DMS53 (cell line): ENCODE measurements around the gene CAMTA1.
A peak's percentile ranks its signal among the peaks of the same experiment; 100 is the strongest.

Source experiments
- DNase-seq: peaks from one replicate; lab custom pipeline; 2025; lab: John Stamatoyannopoulos, UW

Gene CAMTA1

DNA sequence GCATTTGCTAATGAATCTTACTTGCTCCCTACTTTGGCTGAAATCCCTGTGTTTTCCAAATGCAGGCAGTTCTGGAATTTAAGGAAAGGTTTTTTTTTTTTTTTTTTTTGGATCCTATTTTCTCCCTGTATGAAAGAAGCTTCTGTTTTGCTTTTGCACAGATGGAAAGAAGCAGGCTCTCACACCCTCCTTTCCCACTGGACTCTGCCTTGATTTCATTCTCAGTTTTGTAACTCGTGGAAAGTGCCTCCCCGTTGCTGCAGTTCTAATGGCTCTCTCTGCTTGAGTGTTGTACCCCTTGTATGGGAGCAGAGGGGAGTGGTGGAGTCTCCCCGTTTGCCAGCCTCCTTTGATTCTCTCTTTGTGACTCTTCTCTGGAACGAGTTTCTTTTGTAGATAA is 291.9 kb downstream of the CAMTA1 start:
- no peak for DNase-seq

DNA sequence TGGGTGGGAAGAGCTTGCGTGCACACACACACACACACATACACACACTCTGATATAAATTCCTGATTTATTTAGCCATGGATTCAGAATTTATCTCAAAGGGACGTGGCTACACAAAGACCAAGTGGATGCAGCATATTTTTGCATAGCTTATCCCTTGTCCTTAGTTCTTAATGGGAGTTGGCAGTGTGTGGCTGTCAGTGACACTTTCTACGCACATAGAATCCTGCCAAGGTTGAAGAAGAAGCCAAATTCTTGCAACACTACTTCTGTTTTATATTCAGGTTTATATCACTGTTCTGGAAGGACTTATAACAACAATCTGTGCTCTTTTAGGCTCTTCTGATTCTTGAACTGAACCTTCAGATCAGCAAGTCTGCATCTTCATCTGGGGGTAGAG is 292.7 kb downstream of the CAMTA1 start:
- DNase-seq, result no peak

DNA sequence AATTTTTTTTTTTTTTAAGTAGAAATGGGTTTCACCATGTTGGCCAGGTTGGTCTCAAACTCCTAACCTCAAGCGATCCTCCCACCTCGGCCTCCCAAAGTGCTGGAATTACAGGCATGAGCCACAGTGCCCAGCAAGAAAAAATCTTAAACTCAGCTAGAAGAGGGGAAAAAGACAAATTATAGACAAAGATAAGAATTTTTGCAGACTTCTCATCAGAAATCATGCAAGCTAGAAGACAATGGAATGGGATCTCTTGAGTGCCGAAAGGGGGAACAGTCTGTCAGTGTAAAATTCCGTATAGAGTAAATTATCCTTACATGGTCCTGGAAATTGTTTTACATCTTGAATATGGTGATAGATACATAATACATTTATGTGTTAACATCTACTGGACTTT is 294.4 kb downstream of the CAMTA1 start:
- peak; percentile 10 for DNase-seq

DNA sequence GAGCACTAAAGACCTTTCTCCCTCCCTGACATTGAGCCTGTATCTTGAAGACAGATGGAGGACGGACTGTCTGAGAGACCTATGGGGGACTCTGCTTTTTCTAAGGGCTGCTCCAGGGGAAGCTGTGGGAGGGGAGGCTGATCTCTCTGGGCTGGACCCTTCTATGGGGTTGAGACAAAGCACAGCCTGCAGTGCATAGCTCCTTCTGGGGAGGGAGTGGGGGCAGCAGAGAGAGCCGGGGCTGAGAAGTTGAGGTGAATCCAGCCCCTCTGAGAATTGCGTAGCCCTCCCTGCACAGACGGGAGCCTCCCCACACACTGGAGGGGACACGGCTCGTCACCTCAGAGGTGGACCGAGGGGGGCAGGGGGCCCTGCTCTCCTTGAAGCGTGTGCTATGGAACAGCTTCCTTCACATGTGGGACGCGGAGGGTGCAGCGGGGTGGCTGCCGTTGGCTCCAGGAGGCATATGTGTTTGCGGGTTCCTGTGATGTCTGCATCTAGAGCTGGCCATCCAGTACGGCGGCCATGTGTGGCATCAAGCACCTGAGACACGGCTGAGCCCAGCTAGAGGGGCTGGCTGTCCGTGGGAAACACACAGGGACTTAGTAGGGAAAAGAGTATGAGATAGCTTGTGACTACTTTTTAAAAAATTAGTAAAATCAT is 299.1 kb downstream of the CAMTA1 start:
- no peak for DNase-seq

DNA sequence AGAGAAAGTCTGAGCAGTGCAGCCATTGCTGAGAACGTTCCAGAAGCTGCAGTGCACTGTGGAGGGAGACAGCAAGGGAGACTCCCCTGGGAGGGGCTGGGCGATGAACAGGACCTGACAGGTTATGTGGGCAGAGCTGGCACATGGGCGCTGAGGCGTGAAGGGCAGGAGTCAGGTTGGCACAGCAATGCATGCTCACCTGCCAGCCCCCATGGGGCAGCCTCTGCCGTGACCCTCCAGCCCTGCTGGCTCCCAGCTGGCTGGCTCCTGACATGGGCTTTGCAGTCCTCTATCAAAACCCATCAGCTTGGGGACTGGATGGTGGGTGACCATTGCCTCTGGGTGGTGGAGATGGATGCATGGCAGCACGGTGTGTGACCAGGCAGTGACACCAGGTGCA is 300.3 kb downstream of the CAMTA1 start:
- no peak for DNase-seq

DNA sequence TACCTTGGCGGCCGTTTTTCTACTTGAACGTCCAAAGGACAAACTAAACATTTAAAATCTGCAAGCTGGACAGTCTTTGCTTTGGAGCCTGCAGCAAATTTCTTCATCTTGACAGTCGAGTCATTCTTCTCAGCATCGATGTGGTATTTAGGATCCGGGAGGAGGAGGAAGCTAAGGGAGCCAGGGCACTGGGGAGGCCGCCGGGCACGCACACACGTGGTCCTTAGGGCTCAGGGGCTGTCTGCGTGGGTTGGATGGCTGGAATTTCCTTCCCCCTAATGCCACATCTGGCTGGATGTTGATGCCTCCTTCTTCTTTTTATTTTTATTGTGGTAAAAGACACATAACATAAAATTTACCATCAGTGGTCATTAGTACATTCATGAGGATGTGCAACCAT is 300.9 kb downstream of the CAMTA1 start:
- no peak for DNase-seq

DNA sequence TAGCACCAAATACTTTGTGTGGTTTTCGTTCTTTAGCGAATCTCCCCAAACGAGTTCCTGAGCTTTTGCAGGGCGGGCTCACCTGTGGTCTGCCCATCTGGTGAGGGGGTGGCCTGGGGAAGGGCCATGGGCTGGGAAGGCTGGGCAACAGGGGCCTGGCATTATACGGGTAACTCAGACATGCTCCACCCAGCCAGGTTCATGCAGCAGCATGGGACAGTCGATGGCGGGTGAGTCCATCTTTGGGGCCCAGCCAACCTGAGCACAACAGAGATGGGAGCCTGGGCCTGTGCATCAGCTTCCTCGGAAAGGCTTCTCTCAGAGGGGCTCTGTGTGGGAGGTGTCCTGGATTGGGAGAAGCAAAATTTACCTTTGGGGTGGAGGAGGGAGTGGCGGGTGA is 302.6 kb downstream of the CAMTA1 start:
- no peak for DNase-seq

DNA sequence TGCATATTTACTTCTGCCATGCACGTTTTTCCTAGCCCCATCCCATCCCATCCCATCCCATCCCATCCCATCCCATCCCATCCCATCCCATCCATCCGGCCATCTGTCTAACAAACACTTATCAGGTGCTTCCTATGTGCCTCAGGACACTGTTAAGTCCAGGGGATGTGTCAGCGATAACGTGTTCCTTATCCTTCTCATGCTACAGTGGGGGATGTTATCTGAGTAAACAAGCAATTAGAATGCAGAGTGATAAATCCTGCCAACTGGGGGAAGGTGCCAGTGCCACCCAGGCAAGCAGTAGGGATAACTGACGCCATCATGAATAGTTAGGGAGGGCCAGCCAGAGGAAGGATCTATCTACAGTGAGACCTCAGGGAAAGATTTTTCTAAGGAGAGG is 304.2 kb downstream of the CAMTA1 start:
- DNase-seq, result no peak

DNA sequence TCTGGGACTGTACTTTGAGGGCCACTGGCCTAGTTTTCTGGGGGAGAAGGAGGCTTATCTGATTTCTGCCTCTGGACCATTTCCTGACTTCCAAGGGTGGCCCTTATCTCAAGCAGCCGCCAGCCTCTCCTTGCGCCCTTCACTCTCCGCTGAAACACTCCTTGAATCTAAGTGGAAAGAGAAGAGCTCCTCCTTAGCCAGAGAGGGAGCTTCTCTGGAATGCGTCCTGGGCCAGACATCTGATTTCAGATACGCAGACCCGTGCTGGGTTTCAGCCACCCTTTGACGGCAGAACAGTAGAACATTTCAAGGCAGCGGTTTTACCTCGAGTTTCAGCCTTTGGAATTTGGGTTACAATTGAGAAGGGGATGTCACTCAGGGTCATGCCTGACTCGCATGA is 308.0 kb downstream of the CAMTA1 start:
- no peak for DNase-seq

DNA sequence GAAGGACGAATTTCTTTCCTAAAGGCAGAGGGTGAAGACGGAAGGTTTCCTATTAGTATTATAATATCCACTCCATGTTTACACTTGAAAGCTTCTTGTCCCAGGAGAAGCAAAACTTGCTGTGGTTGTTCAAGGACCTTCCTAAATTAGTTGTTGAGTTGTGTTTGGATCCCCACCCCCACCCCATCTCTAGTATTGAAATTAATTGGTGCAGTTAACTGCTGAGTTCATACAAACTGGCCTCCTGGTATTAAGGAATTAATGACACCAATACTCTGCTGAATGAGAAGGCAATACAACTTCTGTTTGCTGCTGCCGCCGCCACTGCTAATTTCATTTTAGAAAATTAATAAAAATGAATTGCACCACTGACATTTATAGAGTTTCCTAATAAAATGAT is 308.8 kb downstream of the CAMTA1 start:
- DNase-seq, result no peak

DNA sequence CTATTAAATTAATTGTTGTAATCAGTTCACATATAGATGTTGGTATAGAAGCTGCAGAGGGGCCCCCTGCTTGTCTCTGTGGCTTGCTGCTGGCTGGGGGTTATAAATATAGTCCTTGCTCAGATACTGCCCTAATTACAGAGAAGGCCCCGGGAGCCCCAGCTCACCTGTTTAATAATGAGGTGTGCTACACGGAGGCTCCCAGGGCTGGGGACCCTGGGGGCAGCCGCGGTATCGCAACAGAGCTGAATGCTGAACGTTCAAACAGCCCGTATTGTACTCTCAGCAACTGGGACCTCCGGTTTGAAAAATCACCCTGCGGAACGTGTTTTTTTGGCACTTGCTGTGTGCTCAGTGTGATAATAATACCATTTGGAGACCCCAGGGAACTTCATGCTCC is 309.3 kb downstream of the CAMTA1 start:
- no peak for DNase-seq

DNA sequence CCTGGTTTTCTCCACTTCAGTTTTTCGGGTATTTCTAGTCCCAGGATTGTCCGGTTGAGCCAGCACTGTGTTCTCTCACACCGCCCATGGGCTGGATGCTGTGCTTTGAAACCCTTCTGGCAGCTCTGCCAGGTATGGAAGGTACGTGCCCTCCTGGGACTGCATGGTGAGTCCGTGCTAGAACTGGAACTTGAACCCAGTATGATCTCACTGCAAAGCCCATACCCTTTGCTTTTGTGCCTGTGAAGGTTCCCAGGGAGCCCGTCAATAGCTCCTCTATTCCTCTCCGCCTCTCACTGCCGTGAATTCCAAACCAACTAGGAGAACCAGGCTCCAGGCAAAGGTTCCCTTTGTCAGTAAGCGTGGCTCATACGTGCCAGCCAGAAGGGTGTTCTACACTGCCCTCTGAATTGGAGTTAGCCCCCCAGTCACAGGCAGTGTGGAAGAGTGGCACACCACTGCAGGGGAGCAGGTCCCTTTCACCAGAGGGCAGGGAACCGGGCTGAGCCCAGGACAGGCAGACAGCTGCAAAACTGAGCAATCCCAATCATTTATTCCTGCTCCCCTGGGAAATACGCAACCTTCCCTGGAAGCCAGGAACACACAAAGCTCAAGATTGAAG is 310.2 kb downstream of the CAMTA1 start:
- DNase-seq, result no peak

DNA sequence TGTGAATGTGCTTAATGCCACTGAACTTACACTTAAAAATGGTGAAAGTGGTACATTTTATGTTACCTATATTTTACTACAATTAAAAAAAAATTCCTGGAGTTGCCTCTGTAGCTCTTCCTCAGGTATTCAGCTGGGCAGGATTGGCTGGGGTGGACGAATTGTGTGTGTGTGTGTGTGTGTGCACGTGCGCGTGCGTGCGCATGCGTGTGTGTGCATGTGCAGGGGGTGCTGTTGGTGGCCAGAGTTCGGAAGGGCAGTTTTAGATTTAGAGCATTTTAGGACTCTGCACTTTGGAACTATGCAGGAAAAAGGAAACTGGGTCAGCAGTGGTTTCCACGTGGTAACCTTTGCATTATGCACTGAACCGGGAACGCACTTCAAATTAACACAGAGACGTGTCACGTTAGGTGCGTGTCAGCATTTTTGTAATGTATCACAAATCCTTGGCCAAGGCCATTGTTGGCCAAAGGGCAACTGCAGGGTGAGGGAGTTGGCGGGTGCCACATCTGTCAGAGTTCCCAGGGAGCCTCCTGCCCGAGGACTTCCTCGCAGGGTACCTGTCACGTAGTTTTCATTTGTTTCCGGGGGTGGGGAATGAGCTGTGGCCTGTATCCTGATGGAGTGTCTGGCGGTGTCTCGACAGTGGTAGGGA is 312.8 kb downstream of the CAMTA1 start:
- DNase-seq, result no peak

DNA sequence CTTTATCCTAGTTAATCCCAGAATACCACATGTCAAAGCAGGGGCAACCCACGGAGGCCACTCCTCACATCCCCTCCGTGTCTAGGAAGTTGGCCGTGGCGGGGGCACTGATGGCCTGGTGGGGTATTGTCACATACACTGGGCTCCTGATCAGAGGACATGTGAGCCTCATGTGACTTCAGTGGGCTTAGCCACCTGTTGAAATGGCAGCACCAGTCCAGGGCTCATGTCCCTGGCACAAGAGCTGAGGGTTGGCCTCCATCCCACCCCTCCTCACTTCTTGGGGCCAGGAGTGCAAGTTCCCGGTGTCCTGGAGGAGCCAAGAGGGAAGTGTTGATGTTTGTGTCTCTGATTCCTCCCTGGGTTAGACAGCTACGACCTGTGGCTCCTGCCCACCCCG is 313.4 kb downstream of the CAMTA1 start:
- no peak for DNase-seq

DNA sequence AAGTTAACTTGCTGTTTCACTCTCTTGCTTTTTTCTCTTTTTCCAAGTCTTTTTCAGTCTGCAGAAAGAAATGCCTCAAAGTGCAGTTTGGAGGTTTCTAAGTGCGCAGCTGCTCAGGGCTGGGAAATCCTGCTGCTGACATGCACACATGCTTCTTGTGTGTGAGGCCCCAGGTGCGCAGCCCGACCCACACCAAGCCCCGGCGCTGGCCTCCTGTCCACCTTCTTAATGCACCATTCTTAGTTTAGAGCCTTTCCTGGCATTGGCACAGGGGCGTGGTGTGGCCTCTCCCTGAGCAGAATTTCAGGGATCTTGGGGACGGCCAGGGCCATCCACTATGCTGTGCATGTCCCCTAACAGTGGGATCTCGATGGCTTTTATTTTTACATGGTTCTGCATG is 315.2 kb downstream of the CAMTA1 start:
- DNase-seq, result no peak

DNA sequence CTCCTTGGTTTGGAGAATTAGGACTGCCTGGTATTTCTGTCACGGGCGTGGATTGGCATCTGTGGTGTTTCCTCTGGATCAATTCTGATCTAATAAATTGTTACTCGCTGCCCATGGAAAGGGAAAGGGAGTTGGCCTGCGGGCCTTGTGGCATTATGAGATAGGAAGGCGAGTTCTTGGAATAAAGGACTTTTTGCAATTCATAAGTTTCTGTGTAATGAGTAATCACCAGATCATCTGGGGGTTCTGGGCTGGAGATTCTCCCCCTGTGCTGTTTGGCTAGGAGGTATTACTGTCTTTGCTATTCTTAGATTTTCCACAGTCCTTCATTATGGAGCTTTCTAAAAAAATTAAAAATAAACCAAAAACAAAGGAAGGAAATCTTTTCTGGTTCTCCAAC is 315.9 kb downstream of the CAMTA1 start:
- no peak for DNase-seq

DNA sequence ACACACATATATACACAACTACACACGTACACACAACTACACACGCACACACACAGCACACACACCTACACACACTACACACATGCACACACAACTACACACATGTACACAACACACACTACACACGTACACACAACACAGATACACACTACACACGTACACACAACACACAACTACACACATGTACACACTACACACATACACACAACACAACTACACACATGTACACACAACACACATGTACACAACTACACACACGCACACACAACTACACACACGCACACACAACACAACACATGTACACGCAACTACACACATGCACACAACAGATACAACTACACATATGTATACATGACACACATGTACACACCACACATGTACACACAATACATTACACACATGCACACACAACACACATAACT is 318.1 kb downstream of the CAMTA1 start:
- DNase-seq, result no peak

DNA sequence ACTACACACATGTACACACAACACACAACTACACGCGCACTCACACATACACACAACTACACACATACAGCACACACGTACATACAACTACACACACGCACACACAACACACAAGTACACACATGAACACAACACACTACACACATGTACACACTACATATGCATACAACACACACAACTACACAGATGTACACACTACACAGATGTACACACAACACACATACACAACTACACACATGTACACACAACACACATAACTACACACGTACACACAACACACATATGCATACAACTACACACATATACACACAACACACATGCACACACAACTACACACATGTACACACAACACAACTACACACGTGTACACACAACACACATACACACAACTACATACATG is 318.6 kb downstream of the CAMTA1 start:
- no peak for DNase-seq

DNA sequence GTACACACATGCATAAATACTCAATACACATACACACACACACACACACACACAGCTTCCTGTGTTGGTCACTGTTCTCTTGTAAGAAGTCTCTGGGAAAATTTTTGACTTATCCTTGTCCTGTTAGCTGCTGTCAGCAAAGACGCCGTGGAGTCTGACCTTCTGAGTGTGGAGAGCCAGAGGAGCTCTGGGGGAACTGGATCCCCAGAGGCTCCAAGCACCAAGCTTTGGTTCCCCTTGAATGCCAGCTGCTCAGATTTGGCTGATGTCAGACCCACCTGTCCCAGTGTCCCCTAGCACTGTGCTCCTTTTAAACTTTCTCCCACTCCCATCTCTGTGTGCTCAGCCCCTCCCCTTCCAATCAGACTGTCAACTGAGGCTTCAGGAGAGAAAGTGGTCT is 319.1 kb downstream of the CAMTA1 start:
- DNase-seq, result peak; percentile 11

DNA sequence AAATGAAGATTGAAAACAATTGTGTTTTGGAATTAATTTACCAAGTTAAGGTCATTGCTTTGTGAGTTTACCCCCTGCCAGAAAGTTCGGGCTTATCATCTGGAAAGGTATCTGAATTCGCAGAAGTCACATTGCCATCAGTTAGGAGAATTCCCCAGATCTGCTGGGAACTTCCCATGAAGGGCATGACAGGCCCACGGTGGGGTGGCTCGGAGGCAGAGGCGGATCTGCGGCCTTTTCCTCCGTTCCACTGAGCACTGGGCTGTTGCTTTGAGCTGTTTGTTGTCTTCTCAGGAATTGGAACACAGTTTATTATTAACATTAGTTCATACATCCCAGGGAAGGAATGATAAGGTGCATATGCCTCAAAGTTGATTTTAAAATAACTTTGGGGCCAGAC is 320.0 kb downstream of the CAMTA1 start:
- DNase-seq, result no peak

DNA sequence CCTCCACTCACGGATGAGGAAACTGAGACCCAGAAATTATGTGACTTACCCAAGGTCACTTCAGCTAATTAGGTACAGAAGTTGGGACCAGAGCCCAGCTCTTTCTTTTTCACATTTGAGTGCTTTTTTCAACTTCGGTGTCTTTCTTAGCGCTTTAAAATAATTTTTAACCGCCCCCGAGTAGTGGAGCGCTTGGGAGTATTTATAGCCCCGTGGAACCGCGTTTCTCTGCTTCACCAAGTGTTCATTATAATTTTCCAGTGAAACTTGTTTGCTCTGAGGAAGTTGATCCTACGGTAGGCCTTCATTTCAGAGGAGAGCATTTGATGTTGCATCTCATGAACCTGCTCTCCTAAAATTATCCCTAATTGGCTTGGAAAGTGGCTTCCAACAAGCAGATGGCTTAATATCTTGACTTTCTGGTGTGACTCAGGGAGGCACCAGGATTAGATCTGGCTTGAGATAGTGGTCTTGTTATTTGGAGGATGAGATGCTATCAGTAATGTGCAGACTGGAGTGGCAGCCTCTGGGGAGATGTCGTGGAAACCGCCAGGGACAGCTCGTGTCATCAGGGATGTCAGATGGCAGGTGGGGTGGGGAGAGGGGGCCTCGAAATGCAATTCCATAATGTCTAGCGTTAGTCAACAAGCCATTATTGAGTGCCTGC is 321.3 kb downstream of the CAMTA1 start:
- no peak for DNase-seq

DNA sequence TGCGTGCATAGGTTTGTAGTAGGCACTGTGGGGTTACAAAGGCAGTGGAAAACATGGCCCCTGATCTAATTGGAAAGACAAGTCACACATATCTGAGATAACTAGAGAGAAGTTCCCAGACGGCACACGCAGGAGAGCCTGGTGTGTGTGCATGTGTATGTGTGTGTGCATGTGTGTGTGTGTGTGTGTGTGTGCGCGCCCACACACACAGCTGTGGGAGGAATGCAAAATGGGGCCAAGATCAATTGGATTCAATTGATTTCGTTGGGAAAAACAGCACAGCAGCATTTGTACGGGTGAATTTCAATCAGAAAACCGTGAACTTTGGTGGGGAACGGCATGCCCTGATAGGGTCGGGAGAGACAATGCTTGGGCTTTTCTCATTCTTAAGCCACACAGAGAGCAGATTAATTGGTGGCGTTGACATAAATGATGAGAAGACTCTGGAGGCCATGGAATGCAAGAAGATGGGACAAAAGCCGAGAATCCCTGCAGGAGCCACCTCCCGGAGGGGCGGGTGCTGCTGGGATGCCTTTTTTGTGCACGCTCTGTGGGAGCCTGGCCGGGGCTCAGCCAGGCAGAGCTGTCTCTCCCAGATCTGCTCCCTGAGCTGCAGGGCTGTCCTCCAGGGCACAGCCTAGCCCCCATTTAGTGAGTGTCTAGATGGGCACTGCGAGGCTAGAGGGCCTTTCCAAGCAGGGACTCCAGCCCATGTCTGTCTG is 322.0 kb downstream of the CAMTA1 start:
- no peak for DNase-seq

DNA sequence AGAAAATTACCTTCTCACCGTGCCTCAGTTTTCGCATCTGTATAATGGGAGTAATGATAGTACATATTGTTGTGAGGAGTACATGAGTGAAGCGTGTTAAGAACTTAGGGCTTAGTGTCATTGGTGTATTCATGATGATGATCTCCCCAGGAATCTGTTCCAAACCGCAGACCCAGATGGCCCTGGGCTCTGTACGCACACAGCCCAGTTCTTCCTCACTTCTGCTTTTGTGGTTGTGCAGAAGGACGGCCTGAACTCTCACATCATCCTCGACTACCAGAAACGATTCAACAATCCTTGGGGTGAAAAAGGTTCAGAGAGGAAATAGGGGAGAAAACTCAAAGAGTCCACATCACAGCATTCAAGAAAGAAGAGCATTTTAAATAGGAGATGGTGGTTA is 323.0 kb downstream of the CAMTA1 start:
- no peak for DNase-seq
